A673 (cell line): Measurements from ENCODE around the gene CHCHD3.

ENCODE experiments used
- CTCF ChIP-seq: fragments of 300-800, 200-600 bp; sonication (generic); conservative IDR thresholded peaks from 2 replicates; pipeline ENCODE4 v1.5.1; 2017; ENCODE audit warnings: low read depth, mild to moderate bottlenecking, antibody characterized with exemption, low read length, moderate library complexity, mixed read lengths
- EZH2 ChIP-seq: fragments of 200-600 bp; sonication (generic); IDR thresholded peaks from 2 replicates; pipeline ENCODE4 v1.6.1; 2017; ENCODE audit warnings: borderline replicate concordance, low read depth, mild to moderate bottlenecking, mixed read lengths, antibody characterized with exemption, low read length; ENCODE audit not compliant: poor library complexity, severe bottlenecking

- TF ChIP-seq CTCF (no peak), EZH2 (no peak)
These were observed 111.6 kb downstream of the CHCHD3 start for GRCh38 chr7:132970257-132970656.
